ENCODE results near the gene CAB39. TPM values are rescaled to one million over a fixed set of nuclear protein-coding genes. Genes with fewer than 3 reads are reported as not detected.

The CAB39 gene
- polyA plus RNA-seq, 1 of the 3 experiments (the other 2 are of a cell fraction), result 15.7 TPM

GRCh38 chr2:230734247-230735175 lies 21.9 kb downstream of the CAB39 start:
- no peaks in the 10 kb centered on the region for H3F3A ChIP-seq (replicated peaks; ENCODE audit: insufficient read depth)
- CTCF ChIA-PET, result interaction anchor here (0.6 to 0.7 kb wide), 2 partner anchors 22 to 64 kb away, joined by 3 to 4 read pairs; no protein-coding TSS in a partner anchor
- H3K4me3 ChIP-seq (ENCODE audit: low read depth in 2 of 2, low read length in 1 of 2), result no peak overlapping the region
- H3K4me1 ChIP-seq (ENCODE audit: control insufficient read depth in 1 of 2, insufficient read depth in 2 of 2, low read depth in 1 of 2, low read length in 1 of 2), result peaks cover 2 to 5% of the 10 kb centered on the region in 2 experiments; a peak in 3 of 4 replicates
- peaks cover 97% of the 10 kb centered on the region for H3K79me2 ChIP-seq (ENCODE audit: insufficient read depth)
- no peak for TF ChIP-seq MEF2A (IDR thresholded peaks at IDR 0.05; ENCODE audit: borderline replicate concordance, low read depth)
- TF ChIP-seq, protein P1, sequence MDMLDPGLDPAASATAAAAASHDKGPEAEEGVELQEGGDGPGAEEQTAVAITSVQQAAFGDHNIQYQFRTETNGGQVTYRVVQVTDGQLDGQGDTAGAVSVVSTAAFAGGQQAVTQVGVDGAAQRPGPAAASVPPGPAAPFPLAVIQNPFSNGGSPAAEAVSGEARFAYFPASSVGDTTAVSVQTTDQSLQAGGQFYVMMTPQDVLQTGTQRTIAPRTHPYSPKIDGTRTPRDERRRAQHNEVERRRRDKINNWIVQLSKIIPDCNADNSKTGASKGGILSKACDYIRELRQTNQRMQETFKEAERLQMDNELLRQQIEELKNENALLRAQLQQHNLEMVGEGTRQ (IDR thresholded peaks at IDR 0.05; ENCODE audit: borderline replicate concordance, low read depth, low read length), result no peak
- TF ChIP-seq RAD21 (IDR thresholded peaks at IDR 0.05; ENCODE audit: low read length), result no peak
- no peak for TF ChIP-seq FOXM1 (IDR thresholded peaks at IDR 0.05; ENCODE audit: low read depth)
- TF ChIP-seq YY1 (IDR thresholded peaks at IDR 0.05; ENCODE audit: low read depth), result no peak
- no peak for TF ChIP-seq REST (IDR thresholded peaks at IDR 0.05; ENCODE audit: low read depth, low read length)
- TF ChIP-seq IRF3 (IDR thresholded peaks at IDR 0.05; ENCODE audit: low read depth, low read length), result no peak
- no peak for TF ChIP-seq RXRA (IDR thresholded peaks at IDR 0.05; ENCODE audit: borderline replicate concordance, low read depth)
- TF ChIP-seq NFIC (IDR thresholded peaks at IDR 0.05; ENCODE audit: borderline replicate concordance), result no peak
- no peak for DNase-seq
- H3K9me3 ChIP-seq, result no peaks in the 10 kb centered on the region
- no peak overlapping the region for H3K4me2 ChIP-seq
- POLR2A ChIA-PET, result no interaction called here
- H4K20me1 ChIP-seq (ENCODE audit: insufficient read depth), result peaks cover 43% of the 10 kb centered on the region
- no peaks in the 10 kb centered on the region for H3K9me2 ChIP-seq
- H3K27me3 ChIP-seq (ENCODE audit: insufficient read depth), result no peaks in the 10 kb centered on the region
- H2AFZ ChIP-seq (ENCODE audit: low read depth), result no peak overlapping the region
- no peak overlapping the region for H3K9ac ChIP-seq
- 93% methylated on average over 10 of the region's 11 CpGs for WGBS (ENCODE audit: low lambda C conversion rate)
- no peaks in the 10 kb centered on the region for H3K36me3 ChIP-seq (replicated peaks in 1 of 2; ENCODE audit: control insufficient read depth in 1 of 2, insufficient read depth in 2 of 2, low read length in 1 of 2)
- H3K27ac ChIP-seq (ENCODE audit: low read depth in 2 of 2, low read length in 1 of 2), result no peak overlapping the region

GRCh38 chr2:230735884-230736283 lies 23.2 kb downstream of the CAB39 start:
- Histone ChIP-seq H3K27me3 (ENCODE audit: insufficient read depth) (no peaks in the 10 kb centered on the region), H3K9me3 (no peaks in the 10 kb centered on the region), H4K20me1 (ENCODE audit: insufficient read depth) (peaks cover 39% of the 10 kb centered on the region), H3K9ac (no peak overlapping the region), H3K4me1 (ENCODE audit: control insufficient read depth in 1 of 2, insufficient read depth in 2 of 2, low read depth in 1 of 2, low read length in 1 of 2) (peaks cover 2 to 5% of the 10 kb centered on the region in 2 experiments; a peak in 3 of 4 replicates), H3K27ac (ENCODE audit: low read depth in 2 of 2, low read length in 1 of 2) (no peak overlapping the region), H3F3A (replicated peaks; ENCODE audit: insufficient read depth) (no peaks in the 10 kb centered on the region), H3K36me3 (replicated peaks in 1 of 2; ENCODE audit: control insufficient read depth in 1 of 2, insufficient read depth in 2 of 2, low read length in 1 of 2) (peaks cover 0 to 4% of the 10 kb centered on the region in 2 experiments), H3K4me3 (ENCODE audit: low read depth in 2 of 2, low read length in 1 of 2) (no peak overlapping the region), H2AFZ (ENCODE audit: low read depth) (no peak overlapping the region), H3K4me2 (no peak overlapping the region), H3K9me2 (no peaks in the 10 kb centered on the region), H3K79me2 (ENCODE audit: insufficient read depth) (peaks cover 98% of the 10 kb centered on the region)
- 91% methylated on average over 2 of the region's 2 CpGs for WGBS (ENCODE audit: low lambda C conversion rate)
- no peak for DNase-seq
- no peak for TF ChIP-seq NFIC (IDR thresholded peaks at IDR 0.05; ENCODE audit: borderline replicate concordance)
- TF ChIP-seq POLR2AphosphoS5 (IDR thresholded peaks at IDR 0.05; ENCODE audit: low read depth, low read length), result no peak
- CTCF ChIA-PET, result no interaction called here
- POLR2A ChIA-PET, result no interaction called here

All from SK-N-SH (cell line).